SK-N-SH (cell line): ENCODE results near the gene PRSS56.

ENCODE experiments used
- ELF1 ChIP-seq: IDR thresholded peaks from 2 replicates; pipeline ENCODE4 v1.4.0; 2012
- EP300 ChIP-seq, 2 experiments: IDR thresholded peaks; 2 replicates each; pipeline versions ENCODE4 v1.4.0 to v1.6.1; 2012; ENCODE audit warnings: borderline replicate concordance in 1 of 2, low read depth in 1 of 2, low read length in 1 of 2
- EZH2phosphoT487 ChIP-seq: fragments of 200-600 bp; sonication (generic); IDR thresholded peaks from 2 replicates; pipeline ENCODE4 v1.6.1; 2017; ENCODE audit warnings: low read depth, mixed run types, mild to moderate bottlenecking, antibody characterized with exemption, moderate library complexity, borderline replicate concordance
- JUND ChIP-seq: IDR thresholded peaks from 2 replicates; pipeline ENCODE4 v1.4.0; 2012
- MXI1 ChIP-seq: IDR thresholded peaks from 2 replicates; pipeline ENCODE4 v1.6.1; 2012; ENCODE audit warnings: mild to moderate bottlenecking, low read depth, low read length, improper control_type of control experiment
- NRF1 ChIP-seq: IDR thresholded peaks from 2 replicates; pipeline ENCODE4 v1.6.1; 2012; ENCODE audit warnings: low read depth, mild to moderate bottlenecking, low read length
- RCOR1 ChIP-seq: fragments of 150-350 bp; IDR thresholded peaks from 2 replicates; pipeline ENCODE4 v1.6.1; 2017; ENCODE audit warnings: antibody characterized with exemption, low read length
- RXRA ChIP-seq: IDR thresholded peaks from 2 replicates; pipeline ENCODE4 v1.4.0; 2012; ENCODE audit warnings: low read depth, mild to moderate bottlenecking, borderline replicate concordance
- SIN3A ChIP-seq: IDR thresholded peaks from 2 replicates; pipeline ENCODE4 v1.6.1; 2012; ENCODE audit warnings: low read depth, mild to moderate bottlenecking, low read length, moderate library complexity, borderline replicate concordance
- YY1 ChIP-seq: IDR thresholded peaks from 2 replicates; pipeline ENCODE4 v1.4.0; 2012; ENCODE audit warnings: low read depth, mild to moderate bottlenecking
- TF ChIP-seq, protein P1 (sequence below): fragments of 200-600 bp; sonication (generic); IDR thresholded peaks from 2 replicates; pipeline ENCODE4 v1.6.1; 2017; ENCODE audit warnings: antibody characterized with exemption, mild to moderate bottlenecking, moderate library complexity
- TF ChIP-seq, protein P2 (sequence below): IDR thresholded peaks from 2 replicates; pipeline ENCODE4 v1.4.0; 2012; ENCODE audit warnings: low read depth
- TF ChIP-seq, protein P3 (sequence below): fragments of 150-350 bp; IDR thresholded peaks from 2 replicates; pipeline ENCODE4 v1.6.1; 2017; ENCODE audit warnings: antibody characterized with exemption, low read length, low read depth, borderline replicate concordance

DNA sequence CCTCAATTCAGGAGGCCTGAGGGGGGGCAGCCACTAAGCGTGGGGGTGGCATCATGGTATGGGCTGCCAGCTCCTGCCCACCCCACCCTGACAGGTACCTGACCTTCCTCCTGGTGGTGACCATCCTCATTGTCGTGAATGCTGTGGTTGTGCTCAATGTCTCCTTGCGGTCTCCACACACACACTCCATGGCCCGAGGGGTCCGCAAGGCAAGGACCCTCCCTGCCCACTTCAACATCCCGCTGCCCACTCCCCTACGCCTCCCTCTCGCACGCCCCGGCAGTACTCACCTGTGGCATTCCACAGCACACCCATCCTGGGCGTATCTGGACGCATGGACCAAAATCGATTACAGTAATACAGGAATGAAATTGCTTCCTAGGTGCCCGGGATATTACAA lies 23.3 kb downstream of the PRSS56 start:
- TF ChIP-seq, protein P1, sequence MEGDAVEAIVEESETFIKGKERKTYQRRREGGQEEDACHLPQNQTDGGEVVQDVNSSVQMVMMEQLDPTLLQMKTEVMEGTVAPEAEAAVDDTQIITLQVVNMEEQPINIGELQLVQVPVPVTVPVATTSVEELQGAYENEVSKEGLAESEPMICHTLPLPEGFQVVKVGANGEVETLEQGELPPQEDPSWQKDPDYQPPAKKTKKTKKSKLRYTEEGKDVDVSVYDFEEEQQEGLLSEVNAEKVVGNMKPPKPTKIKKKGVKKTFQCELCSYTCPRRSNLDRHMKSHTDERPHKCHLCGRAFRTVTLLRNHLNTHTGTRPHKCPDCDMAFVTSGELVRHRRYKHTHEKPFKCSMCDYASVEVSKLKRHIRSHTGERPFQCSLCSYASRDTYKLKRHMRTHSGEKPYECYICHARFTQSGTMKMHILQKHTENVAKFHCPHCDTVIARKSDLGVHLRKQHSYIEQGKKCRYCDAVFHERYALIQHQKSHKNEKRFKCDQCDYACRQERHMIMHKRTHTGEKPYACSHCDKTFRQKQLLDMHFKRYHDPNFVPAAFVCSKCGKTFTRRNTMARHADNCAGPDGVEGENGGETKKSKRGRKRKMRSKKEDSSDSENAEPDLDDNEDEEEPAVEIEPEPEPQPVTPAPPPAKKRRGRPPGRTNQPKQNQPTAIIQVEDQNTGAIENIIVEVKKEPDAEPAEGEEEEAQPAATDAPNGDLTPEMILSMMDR: no peak
- TF ChIP-seq NRF1: no peak
- TF ChIP-seq RCOR1: no peak
- TF ChIP-seq MXI1: no peak
- TF ChIP-seq ELF1: no peak
- TF ChIP-seq JUND: no peak
- TF ChIP-seq YY1: no peak
- TF ChIP-seq RXRA: no peak
- TF ChIP-seq, protein P2, sequence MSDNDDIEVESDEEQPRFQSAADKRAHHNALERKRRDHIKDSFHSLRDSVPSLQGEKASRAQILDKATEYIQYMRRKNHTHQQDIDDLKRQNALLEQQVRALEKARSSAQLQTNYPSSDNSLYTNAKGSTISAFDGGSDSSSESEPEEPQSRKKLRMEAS: no peak
- TF ChIP-seq SIN3A: no peak
- TF ChIP-seq, protein P3, sequence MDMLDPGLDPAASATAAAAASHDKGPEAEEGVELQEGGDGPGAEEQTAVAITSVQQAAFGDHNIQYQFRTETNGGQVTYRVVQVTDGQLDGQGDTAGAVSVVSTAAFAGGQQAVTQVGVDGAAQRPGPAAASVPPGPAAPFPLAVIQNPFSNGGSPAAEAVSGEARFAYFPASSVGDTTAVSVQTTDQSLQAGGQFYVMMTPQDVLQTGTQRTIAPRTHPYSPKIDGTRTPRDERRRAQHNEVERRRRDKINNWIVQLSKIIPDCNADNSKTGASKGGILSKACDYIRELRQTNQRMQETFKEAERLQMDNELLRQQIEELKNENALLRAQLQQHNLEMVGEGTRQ: no peak
- no peak for TF ChIP-seq EZH2phosphoT487
- TF ChIP-seq EP300 (IDR thresholded peaks at IDR 0.05; ENCODE audit: borderline replicate concordance in 1 of 2, low read depth in 1 of 2, low read length in 1 of 2): no peak
